Stimulated activated CD4-positive, alpha-beta T cell treated with anti-CD3 and anti-CD28 coated beads, Interleukin-2, amount 100 ng/mL, for 24 hours (primary cell): ENCODE data around the gene DHX9.
"Not testable (repeated sequence)": the region's sequence is repeated elsewhere in the genome, so short reads cannot be mapped to it uniquely, and the experiment has no call there.

Source experiments
- DNase-seq, 2 donors: peaks; one replicate each; pipeline ENCODE4 v3.0.0-alpha.2; 2020

DHX9 gene

DNA sequence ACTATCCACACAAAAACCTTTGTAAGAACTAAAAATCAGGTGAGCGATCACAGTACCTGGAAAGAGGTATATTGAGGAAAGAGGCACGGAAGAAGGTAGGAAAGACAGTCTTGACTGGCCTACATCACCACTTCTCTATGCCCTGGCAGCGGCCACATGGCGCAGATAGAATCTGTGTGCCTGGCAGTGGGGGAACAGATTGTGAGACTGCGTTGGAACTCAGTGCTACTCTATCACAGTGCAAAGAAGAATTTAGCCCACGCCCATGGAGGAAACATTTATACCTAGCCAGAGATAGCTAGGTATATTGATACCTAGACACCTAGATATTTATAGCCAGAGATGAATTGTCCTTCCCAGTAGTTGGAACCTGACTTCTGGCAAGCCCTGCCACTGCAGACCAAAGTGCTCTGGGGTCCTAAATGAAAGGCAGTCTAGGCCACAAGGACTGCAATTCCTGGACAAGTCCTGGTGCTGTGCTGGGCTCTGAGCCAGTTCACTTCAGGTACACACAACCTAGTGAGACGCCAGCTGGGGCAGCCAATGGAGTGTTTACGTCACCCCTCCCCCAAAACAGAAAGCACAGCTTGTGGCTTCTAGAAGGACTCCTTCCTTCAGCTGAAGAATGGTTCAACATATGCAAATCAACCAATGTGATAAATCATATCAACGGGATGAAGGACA is 51.9 kb downstream of the DHX9 start:
- no peak for DNase-seq

DNA sequence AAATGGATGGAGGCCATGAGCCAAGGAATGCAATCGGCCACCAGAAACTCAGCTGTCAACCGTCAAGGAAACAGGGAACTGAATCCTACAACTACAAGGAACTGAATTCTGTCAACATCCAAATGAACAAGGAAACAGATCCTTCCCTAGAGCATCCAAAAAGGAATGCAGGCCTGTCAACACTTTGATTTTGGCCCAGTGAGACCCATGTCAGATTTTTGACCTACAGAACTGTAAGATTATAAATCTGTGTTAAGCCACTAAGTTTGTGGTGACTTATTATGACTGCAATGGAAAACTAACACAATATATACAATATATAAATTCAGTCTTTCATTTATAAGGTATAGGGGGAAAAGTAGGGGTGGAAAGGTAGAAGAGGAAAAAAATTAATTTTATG is 58.5 kb downstream of the DHX9 start:
- DNase-seq = no peak

DNA sequence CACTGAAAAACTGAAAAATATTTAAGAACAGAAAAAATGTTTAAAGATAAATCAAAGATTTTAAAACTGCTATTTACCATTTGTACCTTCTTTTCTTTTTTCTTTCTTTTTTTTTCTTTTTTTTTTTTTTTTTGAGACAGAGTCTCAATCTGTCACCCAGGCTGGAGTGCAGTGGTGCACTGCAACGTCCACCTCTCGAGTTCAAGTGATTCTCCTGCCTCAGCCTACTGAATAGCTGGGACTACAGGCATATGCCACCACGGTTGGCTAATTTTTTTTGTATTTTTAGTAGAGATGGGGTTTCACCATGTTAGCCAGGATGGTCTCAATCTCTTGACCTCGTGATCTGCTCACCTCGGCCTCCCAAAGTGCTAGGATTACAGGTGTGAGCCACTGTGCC is 62.8 kb downstream of the DHX9 start:
- DNase-seq = not testable (repeated sequence)

DNA sequence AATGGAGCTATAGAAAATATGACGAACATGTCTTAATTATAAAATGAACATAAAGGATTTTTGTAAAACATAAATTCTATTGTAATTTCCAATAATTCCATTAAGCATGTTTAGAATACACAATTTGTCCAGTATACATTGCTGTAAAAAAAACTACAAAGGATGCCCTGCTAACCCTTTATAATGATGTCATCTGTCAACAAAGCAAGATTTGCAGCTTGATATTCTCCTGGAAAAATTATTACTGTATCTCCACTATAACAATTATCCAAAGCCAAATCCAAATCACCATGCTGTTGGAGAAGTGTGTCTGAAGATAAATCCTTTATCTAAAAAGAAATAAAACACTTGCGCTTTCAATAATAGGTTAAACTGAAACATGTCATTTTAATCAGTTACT is 66.2 kb downstream of the DHX9 start:
- DNase-seq = no peak

DNA sequence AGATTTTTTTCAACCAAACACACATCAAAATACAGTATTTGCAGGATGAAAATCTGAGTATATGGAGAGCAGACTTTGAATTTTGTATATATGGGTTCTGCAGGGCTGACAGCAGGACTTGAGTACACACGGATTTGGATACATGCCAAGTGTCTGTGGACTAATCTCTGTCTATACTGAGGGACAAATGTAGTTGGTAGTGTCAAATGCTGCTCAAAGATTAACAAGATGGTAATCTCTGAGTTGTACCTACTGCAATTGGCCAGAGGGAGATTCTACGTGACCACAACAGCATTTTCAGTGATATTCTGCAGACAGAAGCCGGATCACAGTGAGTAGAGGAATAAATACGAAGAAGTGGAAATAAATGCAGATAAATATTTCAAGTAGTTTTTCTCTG is 70.4 kb downstream of the DHX9 start:
- no peak for DNase-seq

DNA sequence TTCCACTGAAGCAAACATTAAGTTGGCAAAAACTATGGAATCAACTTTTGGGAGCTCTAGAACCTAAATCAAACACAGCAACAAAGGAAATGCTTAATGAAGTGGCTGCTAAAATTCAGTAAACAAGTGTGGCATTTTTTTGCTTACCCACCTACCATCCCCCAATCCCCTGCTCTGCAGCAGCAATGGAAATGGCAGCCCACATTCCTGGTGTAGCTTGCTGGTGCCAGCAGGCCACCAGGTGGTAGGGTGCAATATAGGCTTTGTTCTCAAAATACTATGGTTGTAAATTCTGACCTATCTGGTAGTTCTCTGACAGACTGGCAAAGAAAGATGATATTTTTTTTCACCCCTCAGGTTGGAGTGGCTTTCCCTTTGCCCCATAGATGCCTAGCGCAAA is 71.0 kb downstream of the DHX9 start:
- no peak for DNase-seq

GRCh38 chr1:182913401-182913800 is 74.3 kb downstream of the DHX9 start:
- DNase-seq = no peak

DNA sequence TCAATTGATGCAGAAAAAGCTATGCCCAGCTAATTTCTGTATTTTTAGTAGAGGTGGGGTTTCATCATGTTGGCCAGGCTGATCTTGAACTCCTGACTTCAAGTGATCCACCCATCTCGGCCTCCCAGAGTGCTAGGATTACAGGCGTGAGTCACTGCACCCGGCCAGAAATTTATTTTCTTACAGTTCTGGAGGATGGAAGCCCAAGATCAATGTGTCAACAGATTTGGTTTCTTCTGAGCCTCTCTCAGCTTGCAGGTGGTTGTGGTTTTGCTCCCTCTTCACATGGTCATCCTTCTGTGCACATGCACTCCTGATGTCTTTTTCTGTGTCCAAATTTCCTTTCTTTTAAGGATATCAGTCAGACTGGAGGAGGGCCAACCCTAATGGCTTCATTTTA is 78.2 kb downstream of the DHX9 start:
- DNase-seq = no peak

DNA sequence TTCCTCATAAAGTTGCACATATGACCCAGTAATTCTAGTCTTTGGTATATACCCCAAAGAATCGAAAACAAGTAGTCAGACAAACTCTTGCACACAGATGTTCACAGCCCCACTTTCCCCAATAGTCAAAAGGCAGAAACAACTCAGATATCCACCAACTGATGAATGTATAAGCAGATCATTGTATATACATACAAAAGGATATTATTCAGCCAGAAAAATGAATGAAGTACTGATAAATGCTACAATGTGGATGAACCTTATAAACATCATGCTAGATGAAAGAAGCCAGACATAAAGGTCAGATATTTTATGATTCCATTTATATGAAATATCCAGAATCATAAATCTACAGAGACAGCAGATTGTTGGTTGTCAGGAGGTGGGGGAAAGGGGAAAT is 86.5 kb downstream of the DHX9 start:
- DNase-seq = no peak

DNA sequence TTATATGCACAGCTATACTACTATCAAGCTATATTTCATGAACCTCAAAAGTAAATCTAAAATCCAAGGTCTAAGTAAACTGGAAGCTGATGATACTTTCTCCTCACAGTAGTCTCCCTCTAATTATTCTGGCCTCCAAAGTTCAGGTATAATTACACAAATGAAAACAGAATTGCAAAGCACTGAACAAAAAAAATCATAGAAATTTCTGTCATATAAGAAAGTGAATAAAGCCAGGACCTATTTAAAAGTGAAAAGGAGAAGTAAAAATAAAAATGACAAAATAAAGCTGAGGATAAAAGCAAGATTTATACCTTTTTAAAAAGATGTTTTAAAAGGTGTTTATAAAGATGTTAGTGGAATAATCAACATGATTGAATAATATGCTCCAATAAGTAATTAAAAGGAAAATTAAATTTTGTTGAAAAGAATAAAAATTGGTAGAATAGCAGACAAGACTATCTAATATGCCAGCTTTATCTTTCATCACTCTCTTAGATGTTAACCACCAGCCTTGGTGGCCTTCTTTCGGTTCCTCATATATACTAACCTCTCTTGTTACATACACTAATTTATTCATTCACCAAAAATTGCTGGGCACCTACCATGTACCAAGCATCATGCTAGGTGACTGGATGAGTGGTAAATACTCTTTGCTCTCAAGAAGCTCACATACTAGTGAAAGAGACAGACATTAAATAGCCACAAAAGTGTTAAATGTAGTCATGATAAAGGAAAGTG is 88.7 kb downstream of the DHX9 start:
- no peak for DNase-seq

GRCh38 chr1:182930985-182931384 is 91.8 kb downstream of the DHX9 start:
- DNase-seq = no peak

DNA sequence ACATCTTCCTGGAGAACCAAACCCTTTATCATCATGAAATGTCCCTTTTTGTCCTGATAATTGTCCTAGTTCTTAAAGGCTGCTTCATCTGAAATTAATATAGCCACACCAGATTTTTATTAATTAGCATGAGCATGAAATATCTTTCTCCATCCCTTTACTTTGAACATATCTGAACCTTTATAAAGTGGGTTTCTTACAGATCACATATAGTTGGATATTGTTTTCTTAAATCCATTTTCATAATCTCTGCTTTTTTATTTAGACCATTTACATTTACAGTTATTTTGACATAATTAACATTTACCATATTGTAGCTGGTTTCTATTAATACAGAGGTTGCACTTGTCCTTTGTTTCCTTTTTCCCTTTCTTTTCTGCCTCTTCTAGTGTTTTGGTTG is 96.6 kb downstream of the DHX9 start:
- DNase-seq = no peak
